Amniotic epithelial cell (primary cell): ENCODE results near the gene LMF1.
"Not testable (repeated sequence)": the region's sequence is repeated elsewhere in the genome, so short reads cannot be mapped to it uniquely, and the experiment has no call there.

ENCODE experiments used
- DNase-seq: peaks from one replicate; pipeline ENCODE4 v3.0.0-alpha.2; 2010; ENCODE audit warnings: low read depth

Gene LMF1

DNA sequence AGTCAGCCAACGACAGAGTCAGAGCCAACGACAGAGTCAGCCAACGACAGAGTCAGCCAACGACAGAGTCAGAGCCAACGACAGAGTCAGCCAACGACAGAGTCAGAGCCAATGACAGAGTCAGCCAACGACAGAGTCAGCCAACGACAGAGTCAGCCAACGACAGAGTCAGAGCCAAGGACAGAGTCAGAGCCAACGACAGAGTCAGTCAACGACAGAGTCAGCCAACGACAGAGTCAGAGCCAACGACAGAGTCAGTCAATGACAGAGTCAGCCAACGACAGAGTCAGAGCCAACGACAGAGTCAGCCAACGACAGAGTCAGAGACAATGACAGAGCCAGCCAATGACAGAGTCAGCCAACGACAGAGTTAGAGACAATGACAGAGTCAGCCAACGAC, 22.0 kb downstream of the LMF1 start:
- not testable (repeated sequence) for DNase-seq

DNA sequence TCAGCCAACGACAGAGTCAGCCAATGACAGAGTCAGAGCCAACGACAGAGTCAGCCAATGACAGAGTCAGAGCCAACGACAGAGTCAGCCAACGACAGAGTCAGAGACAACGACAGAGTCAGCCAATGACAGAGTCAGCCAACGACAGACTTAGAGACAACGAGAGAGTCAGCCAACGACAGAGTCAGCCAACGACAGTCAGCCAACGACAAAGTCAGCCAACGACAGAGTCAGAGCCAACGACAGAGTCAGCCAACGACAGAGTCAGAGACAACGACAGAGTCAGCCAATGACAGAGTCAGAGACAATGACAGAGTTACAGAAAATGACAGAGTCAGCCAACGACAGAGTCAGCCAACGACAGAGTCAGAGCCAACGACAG, 22.9 kb downstream of the LMF1 start:
- DNase-seq = not testable (repeated sequence)

DNA sequence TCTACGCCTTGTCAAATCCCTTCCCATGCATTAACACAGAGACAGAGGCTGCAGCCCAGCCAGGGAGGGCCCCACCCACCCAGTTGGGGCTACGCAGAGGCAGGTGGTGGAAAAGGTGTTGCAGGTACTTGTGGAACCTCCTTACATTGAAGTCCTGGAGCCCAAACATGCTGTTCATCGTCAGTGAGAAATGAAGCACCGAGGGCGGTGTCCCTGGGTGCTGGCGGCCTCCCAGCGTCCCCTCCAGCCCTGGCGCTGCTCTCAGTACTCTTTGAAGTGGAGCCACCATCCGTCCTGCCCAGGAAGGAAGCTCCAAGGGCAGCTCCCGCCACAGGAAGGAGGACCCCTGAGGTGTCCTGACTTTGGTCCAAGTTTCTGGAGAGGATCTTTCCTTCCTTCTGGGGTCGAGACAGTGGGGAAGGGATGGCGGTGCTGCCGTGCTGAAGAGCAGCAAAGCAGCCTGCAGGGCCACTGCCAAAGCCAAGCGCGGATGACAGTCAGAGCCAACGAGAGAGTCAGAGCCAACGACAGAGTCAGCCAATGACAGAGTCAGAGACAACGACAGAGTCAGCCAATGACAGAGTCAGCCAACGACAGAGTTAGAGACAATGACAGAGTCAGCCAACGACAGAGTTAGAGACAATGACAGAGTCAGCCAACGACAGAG, 23.4 kb downstream of the LMF1 start:
- DNase-seq = no peak

DNA sequence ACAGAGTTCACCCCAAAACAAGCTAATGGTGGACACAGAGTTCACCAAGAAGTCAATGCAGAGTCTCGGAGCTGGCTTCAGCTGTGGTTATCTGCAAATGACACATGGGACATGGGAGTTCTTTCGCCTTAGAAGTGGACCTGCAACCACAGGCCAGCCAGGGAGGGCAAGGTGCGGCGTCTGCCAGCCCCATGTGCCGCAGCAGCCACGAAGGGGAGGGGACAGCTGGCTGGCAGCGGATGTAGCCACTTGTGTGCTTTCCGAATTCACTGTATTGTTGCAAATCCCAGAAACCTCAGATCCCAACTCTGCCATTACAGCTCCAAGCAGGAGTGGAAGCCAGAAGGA, 24.8 kb downstream of the LMF1 start:
- no peak for DNase-seq

DNA sequence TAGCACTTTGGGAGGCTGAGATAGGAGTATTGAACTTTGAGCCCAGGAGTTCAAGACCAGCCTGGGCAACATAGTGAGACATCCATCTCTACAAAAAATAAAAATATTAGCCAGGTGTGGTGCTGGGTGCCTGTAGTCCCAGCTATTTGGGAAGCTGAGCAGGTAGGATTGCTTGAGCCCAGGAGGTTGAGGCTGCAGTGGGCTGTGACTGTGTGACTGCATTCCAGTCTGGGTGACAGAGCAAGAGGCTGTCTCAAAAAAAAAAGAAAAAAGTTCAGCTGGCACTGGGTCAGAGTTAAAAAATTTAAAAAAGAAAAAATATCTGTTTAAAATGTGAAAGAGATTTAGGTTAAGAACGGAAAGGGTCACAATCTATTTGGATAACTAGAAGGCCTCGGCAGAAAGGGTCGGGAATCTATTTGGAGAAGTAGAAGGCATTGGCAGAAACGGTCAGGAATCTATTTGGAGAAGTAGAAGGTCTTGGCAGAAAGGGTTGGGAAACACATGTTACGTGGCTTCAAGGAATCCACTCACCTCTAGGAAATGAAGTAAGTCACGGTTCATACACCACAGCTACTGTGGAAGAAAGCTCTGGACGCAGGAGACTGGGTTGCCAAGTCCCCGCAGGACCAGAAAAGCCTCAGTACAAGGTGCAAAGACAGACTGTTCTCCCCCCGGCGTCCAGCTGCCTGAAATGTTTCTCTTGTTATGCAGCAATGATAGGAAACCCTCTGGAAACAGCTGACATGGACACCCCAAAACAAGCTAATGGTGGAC, 25.3 kb downstream of the LMF1 start:
- no peak for DNase-seq

DNA sequence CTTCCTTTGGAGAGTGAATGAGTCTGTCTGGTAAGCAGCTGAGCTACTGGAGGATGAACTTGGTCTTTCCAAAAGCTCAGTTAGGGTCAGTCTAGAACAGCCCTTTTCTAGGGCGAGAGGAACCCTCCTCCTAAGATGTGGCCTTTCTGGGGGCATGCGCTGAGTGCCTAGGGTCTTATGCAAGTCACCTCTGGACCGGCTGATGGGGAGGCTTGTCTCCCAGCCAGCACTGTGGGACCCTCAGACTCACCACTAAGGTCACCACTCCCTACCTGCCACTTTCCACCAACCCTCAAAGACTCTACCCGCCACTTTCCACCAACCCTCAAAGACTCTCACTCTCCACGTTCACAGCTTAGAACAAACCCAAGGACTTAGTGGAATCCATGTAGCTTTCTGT, 26.8 kb downstream of the LMF1 start:
- no peak for DNase-seq

DNA sequence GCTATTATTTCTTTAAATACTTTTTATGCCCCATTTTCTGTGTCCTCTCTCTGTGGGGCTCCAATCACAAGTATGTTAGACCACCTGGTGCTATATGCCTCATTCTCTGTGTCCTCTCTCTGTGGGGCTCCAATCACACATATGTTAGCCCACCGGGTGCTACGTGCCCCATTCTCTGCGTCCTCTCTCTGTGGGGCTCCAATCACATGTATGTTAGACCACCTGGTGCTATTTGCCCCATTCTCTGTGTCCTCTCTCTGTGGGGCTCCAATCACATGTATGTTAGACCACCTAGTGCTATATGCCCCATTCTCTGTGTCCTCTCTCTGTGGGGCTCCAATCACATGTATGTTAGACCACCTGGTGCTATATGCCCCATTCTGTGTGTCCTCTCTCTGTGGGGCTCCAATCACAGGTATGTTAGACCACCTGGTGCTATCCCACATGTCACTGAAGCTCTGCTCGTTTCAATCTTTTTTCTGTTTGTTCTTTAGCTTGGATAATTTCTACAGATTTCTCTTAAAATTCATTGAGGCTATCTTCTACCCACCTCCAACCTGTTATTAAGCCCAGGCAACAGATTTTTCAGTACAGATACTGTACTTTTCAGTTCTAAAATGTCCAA, 28.2 kb downstream of the LMF1 start:
- no peak for DNase-seq

DNA sequence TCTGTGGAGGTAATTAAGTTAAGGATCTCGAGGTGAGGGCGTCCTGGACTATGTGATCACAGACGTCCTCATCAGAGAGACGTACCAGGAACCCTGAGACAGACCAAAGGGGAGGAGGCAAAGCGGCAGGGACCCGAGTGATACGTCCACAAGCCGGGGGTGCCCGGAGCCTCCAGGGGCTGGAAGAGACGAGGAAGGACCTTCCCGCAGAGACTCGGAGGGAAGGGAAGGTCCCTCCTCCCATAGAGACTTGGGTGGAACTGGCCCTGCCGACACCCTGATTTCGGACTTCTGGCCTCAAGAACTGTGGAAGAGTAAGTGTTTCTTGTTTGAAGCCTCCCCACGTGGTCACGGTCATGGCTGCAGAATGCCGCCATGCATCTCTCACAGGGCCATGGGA, 30.8 kb downstream of the LMF1 start:
- DNase-seq = no peak

DNA sequence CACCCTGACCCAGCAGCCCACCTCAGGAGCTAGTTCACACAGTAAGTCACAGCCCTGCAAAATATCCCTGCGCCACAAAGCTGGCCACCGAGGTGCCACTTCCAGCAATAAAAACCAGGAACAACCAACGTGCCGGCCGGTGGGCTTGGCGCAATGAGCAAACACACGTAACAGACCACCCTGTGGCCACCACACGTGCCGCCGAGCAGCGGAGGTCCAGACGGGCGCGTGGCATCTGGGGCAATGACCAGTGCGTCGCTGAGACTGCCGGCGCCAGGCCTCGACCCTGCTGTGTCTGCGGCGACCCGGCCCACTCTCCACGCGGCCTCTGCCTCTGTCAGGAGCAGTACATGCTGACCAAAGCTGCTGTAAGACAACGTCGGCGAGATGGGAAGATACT, 31.5 kb downstream of the LMF1 start:
- no peak for DNase-seq

DNA sequence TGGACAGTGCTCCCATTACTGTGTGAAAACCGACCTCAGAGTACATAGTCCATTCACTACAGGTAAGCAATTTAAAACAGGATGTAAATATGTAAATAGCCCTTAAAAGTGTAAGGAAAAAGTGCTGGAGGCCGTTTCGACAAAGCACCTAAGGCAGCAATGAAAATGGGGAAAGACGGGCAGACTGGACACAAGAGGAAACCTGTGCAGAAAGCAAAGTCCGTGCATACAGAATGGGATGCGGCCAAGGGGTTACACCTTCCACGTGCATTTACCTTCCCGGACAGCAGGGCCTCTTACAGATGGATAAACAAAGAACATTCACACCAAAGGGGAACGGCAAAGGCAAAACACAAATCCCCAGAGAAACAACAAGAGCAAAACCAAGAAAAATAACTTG, 32.0 kb downstream of the LMF1 start:
- DNase-seq = no peak

DNA sequence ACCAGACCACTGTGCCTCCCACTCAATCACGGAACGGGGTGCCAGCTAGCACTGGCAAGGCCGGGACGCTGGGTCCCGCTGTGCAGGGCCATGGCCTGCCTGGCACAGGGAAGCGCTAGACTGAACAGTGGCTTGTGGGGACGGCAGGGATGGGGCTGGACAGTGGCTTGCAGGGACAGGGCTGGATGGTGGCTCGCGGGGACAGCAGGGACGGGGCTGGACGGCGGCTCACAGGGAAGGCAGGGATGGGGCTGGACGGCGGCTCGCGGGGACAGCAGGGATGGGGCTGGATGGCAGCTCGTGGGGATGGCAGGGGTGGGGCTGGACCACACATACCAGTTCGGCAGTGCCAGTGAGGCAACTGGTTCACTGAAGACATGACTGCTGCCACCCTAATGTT, 32.6 kb downstream of the LMF1 start:
- DNase-seq = no peak

DNA sequence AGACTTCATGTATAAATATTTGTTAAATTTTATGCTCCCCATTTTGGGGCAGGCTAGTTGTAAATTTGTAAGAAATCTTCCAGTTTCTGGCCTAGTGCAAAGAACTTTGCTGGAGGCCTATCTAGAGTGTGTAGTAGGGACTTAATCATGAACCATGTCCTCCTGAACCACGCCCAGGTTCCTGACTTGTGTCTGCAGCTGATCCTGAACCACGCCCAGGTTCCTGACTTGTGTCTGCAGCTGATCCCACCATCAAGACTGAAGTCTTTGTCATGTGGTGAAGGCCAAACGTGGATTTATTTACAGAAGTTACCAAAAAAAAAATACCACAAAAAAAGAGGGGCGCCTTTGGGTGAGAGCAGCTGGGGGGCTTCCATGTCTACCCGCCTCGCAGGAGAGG, 33.1 kb downstream of the LMF1 start:
- DNase-seq = no peak

DNA sequence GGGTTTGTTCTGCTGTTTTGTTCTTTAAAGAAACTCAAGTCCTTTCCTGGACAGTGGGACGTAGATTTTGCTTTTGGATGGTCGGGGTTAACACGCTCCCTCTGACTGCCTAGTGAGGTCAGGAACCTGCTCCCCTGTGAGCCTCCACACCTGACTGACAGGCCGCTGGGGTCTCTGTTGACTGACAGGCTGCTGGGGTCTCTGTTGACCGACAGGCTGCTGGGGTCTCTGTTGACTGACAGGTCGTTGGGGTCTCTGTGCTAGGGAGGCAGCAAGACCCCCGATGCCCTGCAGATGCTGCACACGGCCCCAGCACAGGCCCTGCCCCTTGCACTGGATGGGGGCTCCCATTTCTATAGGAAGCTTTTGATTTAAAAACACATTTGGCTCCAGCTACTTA, 33.5 kb downstream of the LMF1 start:
- no peak for DNase-seq

DNA sequence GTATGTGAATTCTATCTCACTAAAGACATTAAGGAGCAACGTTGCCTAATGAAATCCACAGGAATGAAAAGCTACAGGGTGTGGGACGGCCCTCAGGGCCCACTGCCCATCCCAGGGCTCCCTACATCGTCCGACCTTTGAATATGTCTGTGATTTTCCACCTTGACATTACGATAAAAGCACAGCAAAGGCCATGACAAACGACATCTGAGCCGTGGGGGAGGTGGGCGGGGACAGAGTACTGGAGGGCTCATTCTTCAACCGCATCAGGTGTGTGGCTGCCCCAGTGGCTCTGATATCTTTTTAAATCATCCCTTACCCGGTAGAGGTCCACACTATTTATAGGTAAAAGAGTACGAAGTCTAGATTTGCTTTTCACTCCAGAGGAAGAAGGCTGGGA, 35.1 kb downstream of the LMF1 start:
- DNase-seq = no peak

DNA sequence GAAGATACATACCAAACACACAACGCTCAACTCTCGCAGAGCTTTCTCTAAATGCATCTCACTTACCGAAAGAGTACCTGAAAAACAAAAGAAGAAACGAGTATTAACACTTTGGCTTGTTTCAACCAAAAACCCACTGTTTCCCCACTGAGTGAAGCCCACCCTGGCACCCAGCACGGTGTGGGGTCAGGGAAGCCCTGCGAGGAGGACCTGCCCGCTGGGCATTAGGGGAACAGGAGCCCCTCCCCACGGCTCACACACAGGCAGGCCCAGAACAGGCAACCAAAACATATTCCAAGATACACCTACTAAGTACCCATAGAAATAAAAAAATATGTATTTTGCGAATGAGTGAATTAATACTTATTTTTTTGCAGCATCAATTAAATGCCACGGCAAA, 36.6 kb downstream of the LMF1 start:
- no peak for DNase-seq

DNA sequence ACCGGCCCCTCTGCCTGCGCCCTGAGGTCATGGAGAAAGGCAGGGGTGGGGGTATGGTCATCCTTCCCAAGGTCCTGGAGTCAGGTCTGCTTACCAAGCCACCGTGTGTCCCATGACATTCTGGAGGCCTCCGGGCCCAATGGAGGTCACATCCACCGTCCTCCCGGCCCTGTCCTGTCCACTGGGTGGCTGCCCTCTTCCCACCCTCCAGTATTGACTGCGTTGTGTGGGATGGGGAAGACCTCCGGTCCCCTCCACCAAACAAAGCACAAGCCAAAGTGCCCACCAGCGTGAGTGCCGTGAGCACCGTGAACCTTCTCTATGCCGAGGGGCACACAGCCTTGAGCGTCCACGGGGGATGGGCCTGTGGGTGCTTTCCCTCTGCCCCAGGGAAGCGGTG, 37.2 kb downstream of the LMF1 start:
- DNase-seq = no peak

DNA sequence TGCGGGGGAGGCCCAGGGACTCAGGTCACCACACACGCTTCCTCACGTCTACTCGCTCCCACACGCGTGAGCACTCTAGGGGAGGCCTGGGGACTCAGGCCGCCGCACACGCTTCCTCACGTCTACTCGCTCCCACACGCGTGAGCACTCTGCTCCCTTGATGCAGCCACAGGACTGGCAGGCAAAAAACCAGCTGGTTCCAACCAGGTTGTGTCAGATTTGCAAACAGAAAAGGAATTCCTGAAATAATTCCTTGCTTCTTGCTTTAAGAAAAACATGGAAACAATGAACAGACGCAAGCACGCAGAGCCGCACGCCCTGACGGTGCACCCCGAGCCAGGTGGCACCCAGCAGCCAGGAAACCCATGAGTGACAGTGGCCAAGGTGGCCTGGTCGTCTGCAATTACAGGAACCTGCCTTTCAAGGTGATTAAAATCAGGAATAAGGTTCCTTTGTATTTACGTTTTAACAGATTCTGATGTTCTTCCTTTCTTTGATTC, 37.9 kb downstream of the LMF1 start:
- no peak for DNase-seq

DNA sequence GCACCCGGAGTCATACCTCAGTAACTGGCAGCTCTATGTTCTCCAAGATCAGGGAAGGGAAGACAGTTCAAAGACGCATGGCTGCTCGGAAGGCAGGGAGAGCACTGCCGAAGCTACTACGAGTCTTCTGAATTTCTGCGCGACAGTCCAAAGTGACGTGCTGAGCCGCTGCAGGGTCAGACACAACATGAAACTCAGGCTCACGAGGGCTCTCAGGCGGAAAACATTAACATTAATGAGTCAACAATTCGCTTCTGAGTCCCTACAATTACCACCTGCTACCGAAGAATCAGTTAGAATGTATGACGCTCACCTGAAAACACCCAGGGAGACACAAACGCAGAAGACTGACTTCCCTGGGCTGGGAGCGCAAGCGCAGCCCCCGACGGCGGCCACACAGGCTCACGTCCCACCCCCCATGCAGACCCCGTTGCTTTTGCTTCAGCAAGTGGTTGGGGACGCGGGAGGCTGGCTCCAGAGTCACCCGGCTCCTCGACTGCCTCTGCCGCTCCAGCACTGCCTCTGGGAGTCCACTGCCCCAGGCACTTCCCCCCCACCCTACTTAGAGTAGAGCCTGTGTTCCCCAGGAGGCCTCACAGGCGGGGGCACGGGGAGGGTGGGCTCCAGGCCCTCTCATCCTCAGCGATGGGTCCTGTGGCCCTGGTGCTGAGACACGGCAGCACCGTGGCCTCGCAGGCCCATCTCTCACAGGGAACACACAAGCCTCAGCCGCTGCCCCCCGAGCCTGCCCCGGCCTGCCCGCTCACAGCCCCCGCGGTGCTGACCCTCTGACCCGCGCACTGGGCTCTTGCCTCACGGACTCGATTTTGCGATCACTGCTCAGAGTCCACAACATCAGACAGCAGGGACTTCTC, 38.9 kb downstream of the LMF1 start:
- DNase-seq = no peak

DNA sequence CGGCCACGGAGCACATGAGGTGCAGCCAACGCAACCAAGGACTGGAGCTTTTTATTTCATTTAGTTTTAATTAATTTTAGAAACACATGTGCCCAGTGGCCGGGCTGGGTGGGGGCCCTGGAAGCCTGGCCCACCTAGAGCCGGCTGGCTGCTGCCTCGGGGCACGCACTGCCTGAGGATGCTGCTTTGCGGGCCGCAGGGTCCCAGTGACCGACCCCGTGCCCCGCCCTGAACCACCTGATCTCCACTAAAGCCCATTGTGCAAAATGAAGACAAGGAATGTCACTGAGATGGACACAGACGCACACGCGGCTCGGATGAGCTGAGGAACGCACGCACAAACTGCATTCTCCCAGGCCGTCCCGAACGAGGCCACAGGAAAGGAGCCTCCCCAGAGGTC, 39.6 kb downstream of the LMF1 start:
- no peak for DNase-seq

DNA sequence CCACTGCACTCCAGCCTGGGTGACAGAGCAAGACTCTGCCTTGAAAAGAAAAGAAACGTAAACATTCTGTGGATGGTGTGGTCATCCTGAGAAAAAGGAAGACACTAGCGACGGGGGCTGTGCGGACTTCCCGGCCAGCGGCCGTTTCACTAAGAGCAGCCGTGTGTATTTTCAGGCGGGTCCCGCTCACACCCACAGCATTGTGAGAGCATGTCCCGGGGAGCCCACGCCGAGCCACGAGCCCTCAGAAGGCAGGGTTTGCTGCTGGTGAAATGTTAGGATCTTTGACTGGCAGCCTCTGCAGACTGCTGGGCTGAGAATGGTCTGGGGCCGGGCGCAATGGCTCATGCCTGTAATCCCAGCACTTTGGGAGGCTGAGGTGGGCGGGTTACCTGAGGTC, 40.3 kb downstream of the LMF1 start:
- DNase-seq = no peak

DNA sequence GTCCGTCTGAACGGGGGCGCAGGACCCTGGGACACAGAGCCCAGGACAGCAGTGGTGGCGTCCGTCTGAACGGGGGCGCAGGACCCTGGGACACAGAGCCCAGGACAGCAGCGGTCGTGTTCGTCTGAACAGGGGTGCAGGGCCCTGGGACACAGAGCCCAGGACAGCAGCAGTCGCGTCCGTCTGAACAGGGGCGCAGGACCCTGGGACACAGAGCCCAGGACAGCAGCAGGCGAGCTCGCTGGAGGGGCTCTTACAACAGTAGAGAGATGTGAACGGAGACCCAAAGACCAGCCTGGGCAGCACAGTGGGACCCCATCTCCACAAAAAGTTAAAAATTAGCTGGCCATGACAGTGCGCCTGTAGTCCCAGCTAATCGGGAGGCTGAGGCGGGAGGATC, 40.7 kb downstream of the LMF1 start:
- no peak for DNase-seq

DNA sequence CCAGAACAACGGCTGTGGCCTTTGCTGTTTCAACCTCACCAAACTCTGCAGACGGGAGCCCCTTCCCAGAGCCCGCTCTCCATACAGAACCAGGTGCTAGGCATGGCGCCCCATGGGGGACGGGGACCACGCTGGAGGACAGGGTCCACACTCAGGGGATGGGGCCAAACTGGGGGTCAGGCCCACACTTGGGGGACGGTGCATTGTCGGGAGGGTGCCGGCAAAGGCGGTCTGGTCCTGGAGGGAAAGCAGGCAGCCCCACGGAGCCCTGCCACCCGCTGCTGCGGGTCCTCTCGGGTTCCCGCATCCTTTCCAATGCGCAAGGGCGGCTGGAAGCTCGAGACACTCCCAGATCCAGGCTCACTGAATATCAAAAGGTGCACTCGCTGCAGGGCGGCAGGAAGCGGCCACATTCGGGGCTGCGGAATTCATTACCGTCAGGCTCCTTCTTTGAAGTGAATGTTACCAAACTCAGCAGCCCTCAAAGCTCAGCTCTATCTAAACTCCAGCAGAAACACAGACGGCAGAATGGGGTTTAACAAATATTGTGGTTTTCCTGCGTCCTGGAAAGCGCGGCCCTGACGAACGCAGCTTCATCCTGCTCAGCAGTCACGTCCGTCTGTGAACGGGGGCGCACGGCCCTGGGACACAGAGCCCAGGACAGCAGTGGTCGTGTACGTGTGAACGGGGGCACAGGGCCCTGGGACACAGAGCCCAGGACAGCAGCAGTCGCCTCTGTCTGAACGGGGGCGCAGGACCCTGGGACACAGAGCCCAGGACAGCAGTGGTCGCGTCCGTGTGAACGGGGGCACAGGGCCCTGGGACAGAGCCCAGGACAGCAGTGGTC, 41.3 kb downstream of the LMF1 start:
- DNase-seq = no peak
